HG02623 (cell line): ENCODE measurements around the gene COL26A1.
"Not testable (repeated sequence)": the region's sequence is repeated elsewhere in the genome, so short reads cannot be mapped to it uniquely, and the experiment has no call there.

Source experiments
- ATAC-seq: cut with Tn5 transposase; IDR thresholded peaks from one replicate; pipeline ENCODE4 v1.9.1; 2021; ENCODE audit warnings: moderate library complexity; ENCODE audit not compliant: unreplicated experiment

COL26A1 gene

DNA sequence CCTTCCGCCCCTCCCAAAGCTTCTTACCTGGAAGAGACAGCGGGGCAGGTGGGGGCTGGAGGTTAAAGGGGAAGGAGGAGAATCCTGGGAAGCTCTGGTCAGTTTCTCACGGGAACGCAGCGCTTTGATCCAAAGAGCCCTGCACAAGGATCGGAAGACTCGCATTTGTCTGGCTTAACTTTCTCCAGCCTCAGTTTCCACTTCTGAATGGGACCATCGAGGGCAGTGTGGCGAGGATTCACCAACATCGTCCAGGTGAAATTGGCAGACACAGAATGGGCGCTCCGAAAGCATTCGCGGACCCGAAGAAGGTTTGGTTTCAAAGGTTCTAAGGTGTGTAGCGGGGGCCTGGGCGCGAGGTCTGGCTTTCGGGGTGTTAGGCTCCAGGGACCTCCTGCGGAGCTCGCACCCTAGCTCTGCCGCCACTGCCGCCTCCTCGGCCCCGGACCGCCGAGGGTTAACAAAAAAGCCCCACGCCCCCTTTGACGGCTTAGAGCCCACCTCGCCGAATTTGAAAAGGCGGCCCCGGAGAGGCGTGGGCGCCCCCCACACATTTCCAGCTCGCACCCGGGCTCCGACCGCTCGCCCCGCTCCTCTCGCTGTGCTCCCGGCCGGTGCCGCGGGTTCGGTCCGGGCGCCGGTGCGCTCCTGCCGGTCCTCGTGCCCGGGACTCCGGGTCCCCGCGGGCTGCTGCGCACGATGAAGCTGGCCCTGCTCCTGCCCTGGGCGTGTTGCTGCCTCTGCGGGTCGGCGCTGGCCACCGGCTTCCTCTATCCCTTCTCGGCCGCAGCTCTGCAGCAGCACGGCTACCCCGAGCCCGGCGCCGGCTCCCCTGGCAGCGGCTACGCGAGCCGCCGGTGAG is at the start of gene COL26A1:
Gene COL26A1 (plus strand): TSS at position 542 of the 862 bp plus-strand sequence. CDS start 158 bp downstream, at position 700.
- ATAC-seq: no peak

DNA sequence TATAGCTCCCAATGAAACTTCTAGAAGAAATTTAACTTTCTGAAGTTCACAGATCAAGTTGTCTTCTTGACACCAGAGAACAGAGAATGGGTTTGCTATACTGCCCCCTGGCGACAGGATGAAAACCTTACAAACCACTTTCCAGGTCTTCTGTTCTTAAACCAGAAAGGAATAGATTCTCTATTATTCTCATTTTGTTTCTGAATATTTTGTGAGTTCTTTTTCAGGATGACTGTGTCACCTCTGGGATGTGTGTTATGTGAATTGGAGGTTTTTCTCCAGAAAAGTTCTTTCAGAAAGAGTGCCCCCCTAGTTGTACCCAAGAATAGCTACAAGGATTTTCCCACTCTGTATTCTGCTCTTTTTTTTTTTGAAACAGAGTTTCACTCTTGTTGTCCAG is 47.3 kb upstream of the COL26A1 start:
- no peak for ATAC-seq

DNA sequence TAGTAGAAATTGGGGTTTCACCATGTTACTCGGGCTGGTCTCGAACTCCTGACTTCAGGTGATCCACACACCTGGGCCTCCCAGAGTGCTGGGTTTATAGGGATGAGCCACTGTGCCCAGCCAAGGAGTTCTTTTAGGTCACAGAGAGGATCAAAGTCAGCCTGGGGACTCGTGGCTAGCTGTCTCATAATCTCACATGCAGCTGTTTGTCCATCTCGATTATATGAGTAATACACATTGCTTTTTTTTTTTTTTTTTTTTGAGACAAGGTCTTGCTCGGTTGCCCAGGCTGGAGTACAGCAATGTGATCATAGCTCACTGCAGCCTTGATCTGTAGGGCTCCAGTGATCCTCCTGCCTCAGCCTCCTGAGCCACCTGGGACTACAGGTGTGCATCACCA is 43.3 kb upstream of the COL26A1 start:
- no peak for ATAC-seq

- peak; percentile 94 for ATAC-seq
These were observed 40.9 kb upstream of the COL26A1 start, which contains the start of gene IFT22 for GRCh38 chr7:101321491-101322401. IFT22 (minus strand) TSS chr7:101321812; CDS start chr7:101321709, 103 bp downstream.

GRCh38 chr7:101328159-101328558 is 34.5 kb upstream of the COL26A1 start:
- no peak for ATAC-seq

- no peak for ATAC-seq
These were observed 32.6 kb upstream of the COL26A1 start for GRCh38 chr7:101330011-101330484.

DNA sequence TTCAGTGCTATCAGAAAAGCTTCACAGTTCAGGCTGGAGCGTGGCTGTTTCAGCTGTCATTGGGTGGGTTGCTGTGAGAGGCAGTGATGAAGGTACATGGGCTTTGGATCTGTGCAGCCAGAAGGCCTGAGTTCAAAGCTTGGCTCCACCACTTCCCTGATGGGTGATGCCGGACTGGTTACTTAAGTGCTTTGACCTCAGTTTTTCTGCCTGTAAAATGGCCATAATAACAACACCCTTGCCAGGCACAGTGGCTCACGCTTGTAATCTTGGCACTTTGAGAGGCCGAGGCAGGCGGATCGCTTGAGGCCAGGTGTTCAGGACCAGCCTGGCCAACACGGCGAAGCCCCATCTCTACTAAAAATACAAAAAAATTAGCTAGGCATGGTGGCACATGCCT is 30.6 kb upstream of the COL26A1 start:
- ATAC-seq: no peak

DNA sequence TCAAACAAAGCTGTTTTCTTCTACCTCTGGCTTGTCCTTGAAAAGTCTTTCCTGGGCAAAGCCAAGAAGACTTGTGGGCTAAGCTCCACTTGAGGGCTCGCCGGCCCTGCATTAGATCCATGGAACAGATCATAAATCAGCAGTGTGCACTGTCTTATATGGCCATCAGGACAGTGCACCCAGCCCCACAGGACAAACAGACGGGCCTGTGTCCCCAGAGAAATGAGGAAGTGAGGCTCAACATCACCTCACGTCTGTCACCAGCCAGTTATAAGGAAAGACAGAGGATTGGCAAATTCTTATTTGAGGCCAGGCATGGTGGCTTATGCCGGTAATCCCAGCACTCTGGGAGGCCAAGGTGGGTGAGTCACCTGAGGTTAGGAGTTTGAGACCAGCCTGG is 28.8 kb upstream of the COL26A1 start:
- ATAC-seq: no peak

GRCh38 chr7:101340379-101340778 is 22.3 kb upstream of the COL26A1 start:
- no peak for ATAC-seq

DNA sequence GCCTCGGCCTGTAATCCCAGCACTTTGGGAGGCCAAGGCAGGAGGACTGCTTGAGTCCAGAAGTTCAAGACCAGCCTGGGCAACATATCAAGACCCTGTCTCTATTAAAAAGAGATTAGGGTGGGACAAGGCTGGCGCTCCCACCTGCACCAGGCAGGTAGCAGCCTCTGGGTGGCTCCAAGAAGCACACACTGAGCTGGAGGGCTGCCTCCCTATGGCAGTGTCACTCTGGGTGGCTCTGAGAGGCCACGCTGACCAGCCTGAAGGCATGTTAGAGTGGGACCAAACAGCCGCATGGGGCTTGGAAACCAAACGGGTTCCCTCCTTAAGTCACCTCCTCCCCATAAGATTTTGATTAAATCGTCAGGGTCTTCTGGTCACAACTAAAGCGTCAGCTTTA is 19.8 kb upstream of the COL26A1 start:
- ATAC-seq: no peak

- no peak for ATAC-seq
These were observed 15.2 kb upstream of the COL26A1 start for GRCh38 chr7:101347477-101347876.

GRCh38 chr7:101348456-101349067 is 14.1 kb upstream of the COL26A1 start:
- ATAC-seq: not testable (repeated sequence)

DNA sequence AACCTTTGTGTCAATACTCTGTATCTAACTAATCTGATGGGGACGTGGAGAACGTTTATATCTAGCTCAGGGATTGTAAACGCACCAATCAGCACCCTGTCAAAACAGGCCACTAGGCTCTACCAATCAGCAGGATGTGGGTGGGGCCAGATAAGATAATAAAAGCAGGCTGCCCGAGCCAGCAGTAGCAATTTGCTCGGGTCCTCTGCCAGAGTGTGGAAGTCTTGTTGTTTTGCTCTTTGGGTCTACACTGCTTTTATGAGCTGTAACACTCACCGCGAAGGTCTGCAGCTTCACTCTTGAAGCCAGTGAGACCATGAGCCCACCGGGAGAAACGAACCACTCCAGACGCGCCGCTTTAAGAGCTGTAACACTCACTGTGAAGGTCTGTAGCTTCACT is 13.4 kb upstream of the COL26A1 start:
- ATAC-seq: not testable (repeated sequence)

DNA sequence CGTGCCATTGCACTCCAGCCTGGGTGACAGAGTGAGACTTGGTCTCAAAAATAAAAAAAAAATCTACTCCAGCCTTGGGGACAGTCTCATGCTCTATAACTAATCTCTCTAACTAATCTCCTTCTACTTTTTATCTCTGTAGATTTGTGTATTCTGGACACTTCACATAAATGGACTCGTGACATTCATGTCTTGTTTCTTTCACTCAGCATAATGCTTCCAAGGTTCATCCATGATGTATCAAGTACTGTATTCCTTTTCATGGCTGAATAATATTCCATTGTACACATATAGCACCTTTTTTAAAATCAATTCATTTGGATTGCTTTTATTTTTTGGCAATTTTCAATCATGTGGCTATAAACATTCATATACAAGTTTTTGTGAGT is 9.8 kb upstream of the COL26A1 start:
- no peak for ATAC-seq

DNA sequence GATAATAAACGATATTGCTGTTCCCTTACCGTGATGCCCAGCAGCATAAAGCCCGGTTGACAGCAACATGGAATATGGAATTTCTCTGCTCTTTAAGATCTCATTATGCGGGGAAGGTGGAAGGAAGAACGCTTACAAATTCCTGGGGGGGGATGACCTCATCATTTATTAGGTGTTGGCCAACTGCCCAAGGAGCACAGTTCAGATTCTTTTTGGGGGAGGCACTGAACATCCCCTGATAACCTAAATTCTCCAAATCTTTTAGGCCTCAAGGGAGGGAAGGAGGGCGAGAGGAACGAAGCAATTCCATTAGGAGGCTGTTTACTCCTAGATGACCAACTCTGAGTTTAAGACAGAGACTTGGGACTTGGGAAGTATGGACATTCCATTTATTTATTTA is 5.2 kb upstream of the COL26A1 start:
- no peak for ATAC-seq

GRCh38 chr7:101363196-101363733 is 590 bp downstream of the COL26A1 start:
- no peak for ATAC-seq

DNA sequence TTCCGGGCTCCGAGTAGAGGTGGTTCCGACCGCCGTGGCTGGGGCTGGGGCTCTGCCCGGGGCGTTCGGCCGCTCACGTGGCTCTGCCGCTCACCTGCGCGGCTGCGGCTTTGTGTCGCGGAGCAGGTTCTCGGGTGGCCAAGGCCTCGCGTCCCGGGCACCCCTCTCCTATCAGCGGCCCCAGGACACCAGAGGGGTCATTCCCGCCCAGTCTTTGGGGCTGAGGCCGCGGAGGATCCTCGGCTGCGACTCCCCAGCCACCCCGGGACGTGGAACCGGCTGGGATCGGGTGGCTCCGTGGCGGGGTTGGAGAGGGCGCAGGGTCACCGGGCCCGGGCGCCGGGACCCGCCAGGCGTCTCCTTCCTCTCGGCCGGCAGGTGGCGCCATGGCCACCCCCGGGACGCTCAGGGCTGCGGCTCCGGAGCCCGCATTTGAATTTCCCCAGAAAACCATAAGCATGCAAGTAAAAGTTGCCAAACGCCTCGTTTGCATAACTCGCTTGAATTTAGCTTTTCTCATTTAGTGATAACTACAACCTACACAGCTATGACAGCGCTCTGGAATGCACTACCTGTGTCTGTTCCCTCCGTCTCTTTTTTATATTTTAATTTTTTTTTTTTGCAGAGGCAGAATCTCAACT is 1.2 kb downstream of the COL26A1 start:
- no peak for ATAC-seq

DNA sequence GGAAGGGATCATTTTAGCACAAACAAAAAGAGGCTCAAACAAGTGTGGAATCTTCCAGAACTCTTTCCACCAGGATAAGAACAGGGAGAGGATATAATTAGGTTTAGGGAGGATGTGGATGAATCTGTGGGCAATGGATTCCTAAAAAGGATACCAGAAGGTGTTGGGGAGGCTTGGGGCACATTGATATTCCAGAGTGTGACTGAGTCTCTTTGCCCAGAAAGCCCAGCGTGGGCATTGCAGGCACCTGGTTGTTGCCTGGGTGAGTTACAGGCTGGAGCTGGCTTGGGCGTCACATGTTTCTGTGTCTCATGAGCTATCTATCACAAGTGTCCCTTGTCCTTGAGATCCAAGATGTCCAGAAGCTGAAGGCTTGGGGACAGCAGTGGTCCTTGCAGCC is 3.3 kb downstream of the COL26A1 start:
- no peak for ATAC-seq

- no peak for ATAC-seq
These were observed 5.0 kb downstream of the COL26A1 start for GRCh38 chr7:101367676-101368075.

GRCh38 chr7:101368422-101369165 is 5.9 kb downstream of the COL26A1 start:
- ATAC-seq: no peak
